ENCODE results near the gene PSMB7. TPM values are rescaled to one million over a fixed set of nuclear protein-coding genes. Genes with fewer than 3 reads are reported as not detected.

PSMB7 gene
- total and polyA plus RNA-seq, 2 of the 13 experiments (the other 11 are each of a cell fraction or from before 2014, with no cell fraction given), result 259 to 291 TPM

DNA sequence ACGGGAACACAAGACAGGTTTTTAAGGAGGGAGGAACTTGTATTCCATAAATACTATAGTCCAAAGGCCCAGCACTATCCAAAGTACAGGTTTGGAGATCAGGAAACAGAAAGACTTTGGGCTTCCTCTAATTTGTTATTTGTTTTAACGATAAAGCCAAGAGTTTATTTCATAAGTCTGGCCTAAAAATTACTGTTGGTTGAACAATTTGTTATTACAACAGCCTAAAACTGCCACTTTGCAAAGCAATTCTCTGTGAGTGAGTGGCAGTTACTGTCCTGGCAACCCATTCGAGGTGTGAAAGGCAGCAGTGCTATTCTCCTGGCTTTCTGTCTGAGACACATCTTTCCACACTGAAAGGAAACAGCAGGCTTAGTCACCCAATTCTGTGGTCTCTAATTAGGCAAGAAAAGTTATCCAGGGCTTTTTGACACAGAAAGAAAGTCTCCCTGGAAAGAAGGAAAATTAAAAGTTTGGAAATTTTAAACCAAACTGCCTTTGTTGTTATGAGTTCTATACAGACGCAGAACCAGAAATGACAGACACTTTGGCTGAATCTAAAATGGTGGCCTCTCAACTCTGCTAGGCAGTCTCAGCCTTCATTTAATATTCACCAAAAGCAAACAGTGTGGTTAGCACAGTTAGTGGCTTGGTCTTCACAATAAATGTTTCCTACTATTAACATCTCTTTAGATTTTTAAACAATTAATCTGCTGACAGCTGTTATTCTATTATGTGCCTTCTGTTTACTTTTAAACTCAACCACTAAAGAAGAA, 33.9 kb downstream of the PSMB7 start:
- in situ Hi-C loops (cut with HindIII; ENCODE audit: extremely low pct_ligation_motif_present, low pct_unique_long_range_greater_than_20kb), result no loop called here

More for the DNA sequence above, 33.9 kb downstream of the PSMB7 start:
- H4K20me1 ChIP-seq (ENCODE audit: insufficient read depth, low read length), result no peaks in the 10 kb centered on the region
- no peaks in the 10 kb centered on the region for H3K9me3 ChIP-seq (ENCODE audit: low read length)
- no peak overlapping the region for H3K9ac ChIP-seq (ENCODE audit: insufficient read depth, low read depth, low read length)
- peaks cover 51% of the 10 kb centered on the region for H3K4me1 ChIP-seq (ENCODE audit: insufficient read depth, low read length)
- no peaks in the 10 kb centered on the region for H3K27me3 ChIP-seq (ENCODE audit: control insufficient read depth in 1 of 2, insufficient read depth in 2 of 2, low read length in 2 of 2)
- DNase-seq (ENCODE audit: low spot score) (no peak), FAIRE-seq (no peak), ATAC-seq (no peak)
- intact Hi-C loops (cut with micrococcal nuclease; ENCODE audit: unreplicated experiment), result no loop called here
- H3K4me3 ChIP-seq (replicated peaks in 1 of 3; ENCODE audit: insufficient read depth in 1 of 3, low read depth in 2 of 3, low read length in 3 of 3), result no peak overlapping the region
- no peak overlapping the region for H2AFZ ChIP-seq (ENCODE audit: low read length)
- H3K27ac ChIP-seq (ENCODE audit: extremely low read length, insufficient read depth, low read length), result peak overlapping the region; percentile 56
- WGBS (ENCODE audit: low lambda C conversion rate), result 66% methylated on average over 4 of the region's 4 CpGs
- no peak overlapping the region for H3K4me2 ChIP-seq (ENCODE audit: low read depth, low read length)
- ChIA-PET POLR2A (no interaction called here), CTCF (ENCODE audit: low intra/inter-chr PET ratio, low total read pairs) (no interaction called here)
- BruUV-seq (replicated peaks), result no TSS peak
- peak; percentile 9 to 11; a peak in 1 of 4 replicates for TF ChIP-seq MAFK (conservative IDR thresholded peaks at IDR 0.05 in 1 of 2, IDR thresholded peaks at IDR 0.05 in 1 of 2; ENCODE audit: low read length in 2 of 2)
- TF ChIP-seq ZNF883 (CRISPR knock-in tag; IDR thresholded peaks at IDR 0.05; ENCODE audit: not compliant biosample characterization), result no peak
- no peak for TF ChIP-seq ZNF430 (CRISPR knock-in tag; IDR thresholded peaks at IDR 0.05)
- no peak for TF ChIP-seq RFX5 (IDR thresholded peaks at IDR 0.05; ENCODE audit: low read depth, low read length)
- TF ChIP-seq TEAD2 (CRISPR knock-in tag; IDR thresholded peaks at IDR 0.05), result no peak
- TF ChIP-seq, protein P1, sequence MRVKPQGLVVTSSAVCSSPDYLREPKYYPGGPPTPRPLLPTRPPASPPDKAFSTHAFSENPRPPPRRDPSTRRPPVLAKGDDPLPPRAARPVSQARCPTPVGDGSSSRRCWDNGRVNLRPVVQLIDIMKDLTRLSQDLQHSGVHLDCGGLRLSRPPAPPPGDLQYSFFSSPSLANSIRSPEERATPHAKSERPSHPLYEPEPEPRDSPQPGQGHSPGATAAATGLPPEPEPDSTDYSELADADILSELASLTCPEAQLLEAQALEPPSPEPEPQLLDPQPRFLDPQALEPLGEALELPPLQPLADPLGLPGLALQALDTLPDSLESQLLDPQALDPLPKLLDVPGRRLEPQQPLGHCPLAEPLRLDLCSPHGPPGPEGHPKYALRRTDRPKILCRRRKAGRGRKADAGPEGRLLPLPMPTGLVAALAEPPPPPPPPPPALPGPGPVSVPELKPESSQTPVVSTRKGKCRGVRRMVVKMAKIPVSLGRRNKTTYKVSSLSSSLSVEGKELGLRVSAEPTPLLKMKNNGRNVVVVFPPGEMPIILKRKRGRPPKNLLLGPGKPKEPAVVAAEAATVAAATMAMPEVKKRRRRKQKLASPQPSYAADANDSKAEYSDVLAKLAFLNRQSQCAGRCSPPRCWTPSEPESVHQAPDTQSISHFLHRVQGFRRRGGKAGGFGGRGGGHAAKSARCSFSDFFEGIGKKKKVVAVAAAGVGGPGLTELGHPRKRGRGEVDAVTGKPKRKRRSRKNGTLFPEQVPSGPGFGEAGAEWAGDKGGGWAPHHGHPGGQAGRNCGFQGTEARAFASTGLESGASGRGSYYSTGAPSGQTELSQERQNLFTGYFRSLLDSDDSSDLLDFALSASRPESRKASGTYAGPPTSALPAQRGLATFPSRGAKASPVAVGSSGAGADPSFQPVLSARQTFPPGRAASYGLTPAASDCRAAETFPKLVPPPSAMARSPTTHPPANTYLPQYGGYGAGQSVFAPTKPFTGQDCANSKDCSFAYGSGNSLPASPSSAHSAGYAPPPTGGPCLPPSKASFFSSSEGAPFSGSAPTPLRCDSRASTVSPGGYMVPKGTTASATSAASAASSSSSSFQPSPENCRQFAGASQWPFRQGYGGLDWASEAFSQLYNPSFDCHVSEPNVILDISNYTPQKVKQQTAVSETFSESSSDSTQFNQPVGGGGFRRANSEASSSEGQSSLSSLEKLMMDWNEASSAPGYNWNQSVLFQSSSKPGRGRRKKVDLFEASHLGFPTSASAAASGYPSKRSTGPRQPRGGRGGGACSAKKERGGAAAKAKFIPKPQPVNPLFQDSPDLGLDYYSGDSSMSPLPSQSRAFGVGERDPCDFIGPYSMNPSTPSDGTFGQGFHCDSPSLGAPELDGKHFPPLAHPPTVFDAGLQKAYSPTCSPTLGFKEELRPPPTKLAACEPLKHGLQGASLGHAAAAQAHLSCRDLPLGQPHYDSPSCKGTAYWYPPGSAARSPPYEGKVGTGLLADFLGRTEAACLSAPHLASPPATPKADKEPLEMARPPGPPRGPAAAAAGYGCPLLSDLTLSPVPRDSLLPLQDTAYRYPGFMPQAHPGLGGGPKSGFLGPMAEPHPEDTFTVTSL (CRISPR knock-in tag; IDR thresholded peaks at IDR 0.05; ENCODE audit: borderline replicate concordance), result no peak
- TF ChIP-seq, protein P2, sequence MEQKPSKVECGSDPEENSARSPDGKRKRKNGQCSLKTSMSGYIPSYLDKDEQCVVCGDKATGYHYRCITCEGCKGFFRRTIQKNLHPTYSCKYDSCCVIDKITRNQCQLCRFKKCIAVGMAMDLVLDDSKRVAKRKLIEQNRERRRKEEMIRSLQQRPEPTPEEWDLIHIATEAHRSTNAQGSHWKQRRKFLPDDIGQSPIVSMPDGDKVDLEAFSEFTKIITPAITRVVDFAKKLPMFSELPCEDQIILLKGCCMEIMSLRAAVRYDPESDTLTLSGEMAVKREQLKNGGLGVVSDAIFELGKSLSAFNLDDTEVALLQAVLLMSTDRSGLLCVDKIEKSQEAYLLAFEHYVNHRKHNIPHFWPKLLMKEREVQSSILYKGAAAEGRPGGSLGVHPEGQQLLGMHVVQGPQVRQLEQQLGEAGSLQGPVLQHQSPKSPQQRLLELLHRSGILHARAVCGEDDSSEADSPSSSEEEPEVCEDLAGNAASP (CRISPR knock-in tag; IDR thresholded peaks at IDR 0.05; ENCODE audit: borderline replicate concordance), result no peak
- no peak for TF ChIP-seq ZNF598 (CRISPR knock-in tag; IDR thresholded peaks at IDR 0.05; ENCODE audit: borderline replicate concordance)
- TF ChIP-seq ZFYVE20 (CRISPR knock-in tag; IDR thresholded peaks at IDR 0.05; ENCODE audit: borderline replicate concordance, low read depth), result no peak
- TF ChIP-seq HNF4A (CRISPR knock-in tag; IDR thresholded peaks at IDR 0.05), result peak; percentile 21; the same call in 1 of the 2 replicates
- no peak for TF ChIP-seq RXRA (CRISPR knock-in tag; IDR thresholded peaks at IDR 0.05)
- no peak for TF ChIP-seq ZNF317 (CRISPR knock-in tag; IDR thresholded peaks at IDR 0.05)
- no peak for TF ChIP-seq SMARCE1 (IDR thresholded peaks at IDR 0.05; ENCODE audit: borderline replicate concordance)
- TF ChIP-seq SALL2 (CRISPR knock-in tag; IDR thresholded peaks at IDR 0.05), result no peak
- peaks cover 10 to 47% of the 10 kb centered on the region in 2 experiments for H3K36me3 ChIP-seq (replicated peaks in 1 of 2; ENCODE audit: control insufficient read depth in 1 of 2, insufficient read depth in 2 of 2, low read length in 2 of 2)
- peaks cover 64% of the 10 kb centered on the region for H3K79me2 ChIP-seq (ENCODE audit: insufficient read depth, low read length)
